ENCODE results near the gene LRP1B. TPM values are rescaled to one million over a fixed set of nuclear protein-coding genes. Genes with fewer than 3 reads are reported as not detected.

Gene LRP1B
- total RNA-seq, 1 donor from 2014 or later = 0.38 TPM

GRCh38 chr2:140918426-140918825 is 1212.4 kb downstream of the LRP1B start:
- no peak for TF ChIP-seq CTCF (IDR thresholded peaks at IDR 0.05; ENCODE audit: insufficient read depth, low read length, poor library complexity, severe bottlenecking)
- no peaks in the 10 kb centered on the region for H3K36me3 ChIP-seq (ENCODE audit: control insufficient read depth, insufficient read depth, low read length)
- no peak overlapping the region for H3K4me3 ChIP-seq (ENCODE audit: low read depth, low read length)
- H3K27me3 ChIP-seq (ENCODE audit: control insufficient read depth, insufficient read depth, low read length) = no peaks in the 10 kb centered on the region
- no peak for DNase-seq (ENCODE audit: low read depth)

- no peaks in the 10 kb centered on the region for H3K27me3 ChIP-seq (ENCODE audit: control insufficient read depth, insufficient read depth, low read length)
- no peaks in the 10 kb centered on the region for H3K36me3 ChIP-seq (ENCODE audit: control insufficient read depth, insufficient read depth, low read length)
- no peak for TF ChIP-seq CTCF (IDR thresholded peaks at IDR 0.05; ENCODE audit: insufficient read depth, low read length, poor library complexity, severe bottlenecking)
- no peak overlapping the region for H3K4me3 ChIP-seq (ENCODE audit: low read depth, low read length)
- no peak for DNase-seq (ENCODE audit: low read depth)
These were observed 1214.4 kb downstream of the LRP1B start for GRCh38 chr2:140916410-140916809.

- no peak for DNase-seq (ENCODE audit: low read depth)
- H3K27me3 ChIP-seq (ENCODE audit: control insufficient read depth, insufficient read depth, low read length) = no peaks in the 10 kb centered on the region
- no peak overlapping the region for H3K4me3 ChIP-seq (ENCODE audit: low read depth, low read length)
- H3K36me3 ChIP-seq (ENCODE audit: control insufficient read depth, insufficient read depth, low read length) = no peaks in the 10 kb centered on the region
- no peak for TF ChIP-seq CTCF (IDR thresholded peaks at IDR 0.05; ENCODE audit: insufficient read depth, low read length, poor library complexity, severe bottlenecking)
These were observed 1220.1 kb downstream of the LRP1B start for GRCh38 chr2:140910683-140911082.

GRCh38 chr2:140905083-140905781 is 1225.6 kb downstream of the LRP1B start:
- TF ChIP-seq CTCF (IDR thresholded peaks at IDR 0.05; ENCODE audit: insufficient read depth, low read length, poor library complexity, severe bottlenecking) = no peak
- DNase-seq (ENCODE audit: low read depth) = no peak
- H3K4me3 ChIP-seq (ENCODE audit: low read depth, low read length) = no peak overlapping the region
- H3K36me3 ChIP-seq (ENCODE audit: control insufficient read depth, insufficient read depth, low read length) = no peaks in the 10 kb centered on the region
- H3K27me3 ChIP-seq (ENCODE audit: control insufficient read depth, insufficient read depth, low read length) = no peaks in the 10 kb centered on the region

GRCh38 chr2:140895378-140895777 is 1235.4 kb downstream of the LRP1B start:
- TF ChIP-seq CTCF (IDR thresholded peaks at IDR 0.05; ENCODE audit: insufficient read depth, low read length, poor library complexity, severe bottlenecking) = no peak
- Histone ChIP-seq H3K4me3 (ENCODE audit: low read depth, low read length) (no peak overlapping the region), H3K36me3 (ENCODE audit: control insufficient read depth, insufficient read depth, low read length) (no peaks in the 10 kb centered on the region), H3K27me3 (ENCODE audit: control insufficient read depth, insufficient read depth, low read length) (no peaks in the 10 kb centered on the region)
- DNase-seq (ENCODE audit: low read depth) = no peak

GRCh38 chr2:140893685-140894084 is 1237.1 kb downstream of the LRP1B start:
- Histone ChIP-seq H3K4me3 (ENCODE audit: low read depth, low read length) (no peak overlapping the region), H3K27me3 (ENCODE audit: control insufficient read depth, insufficient read depth, low read length) (no peaks in the 10 kb centered on the region), H3K36me3 (ENCODE audit: control insufficient read depth, insufficient read depth, low read length) (no peaks in the 10 kb centered on the region)
- DNase-seq (ENCODE audit: low read depth) = no peak
- TF ChIP-seq CTCF (IDR thresholded peaks at IDR 0.05; ENCODE audit: insufficient read depth, low read length, poor library complexity, severe bottlenecking) = no peak

All from kidney epithelial cell (primary cell).